CD4-positive, alpha-beta T cell treated with Interleukin-17A for 1 hour (primary cell): Measurements from ENCODE around the gene TLCD3A.
"Not testable (repeated sequence)": the region's sequence is repeated elsewhere in the genome, so short reads cannot be mapped to it uniquely, and the experiment has no call there.

Experiments
- DNase-seq: peaks from one replicate; pipeline ENCODE4 v3.0.0-alpha.2; 2020

Gene TLCD3A

DNA sequence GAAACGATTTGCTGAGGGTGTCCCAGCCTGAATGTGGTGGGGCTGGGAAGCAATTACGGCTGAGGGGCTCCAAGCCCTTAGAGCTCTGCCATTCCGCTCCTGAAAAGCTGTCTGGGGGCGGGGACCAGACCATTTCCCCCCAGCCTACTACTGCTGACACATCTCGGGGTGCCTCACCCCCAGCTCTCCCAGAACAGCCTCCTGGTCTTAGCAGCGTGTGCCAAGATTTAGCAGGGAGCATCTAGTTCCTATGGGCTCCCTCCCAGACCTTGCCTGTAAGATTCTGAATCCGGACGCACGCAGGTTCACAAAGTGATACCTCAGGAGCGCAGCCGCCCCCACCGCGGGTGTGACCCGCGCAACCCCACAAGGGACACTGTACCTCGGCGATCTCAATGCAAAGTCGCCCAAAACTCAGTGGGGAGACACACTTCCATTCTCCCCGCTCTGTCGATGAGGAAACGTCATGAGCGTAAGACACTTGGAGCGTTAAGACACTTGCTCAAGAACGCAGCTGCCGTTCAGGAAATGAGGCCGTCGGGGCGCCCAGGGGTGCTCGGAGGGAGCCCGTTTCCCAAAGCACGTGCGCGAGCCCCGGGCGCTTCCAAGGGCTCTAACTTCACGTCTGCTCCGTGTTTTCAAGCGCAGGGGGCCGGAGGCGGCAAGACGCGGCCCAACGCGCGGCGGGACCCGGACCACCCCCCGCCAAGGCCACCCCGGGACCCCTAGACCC is 19.0 kb downstream of the TLCD3A start:
- DNase-seq, result peak; percentile 57

- peak; percentile 97 for DNase-seq
These were observed 19.7 kb downstream of the TLCD3A start, which contains the start of gene GEMIN4 for GRCh38 chr17:752002-752619. TSS of gene GEMIN4 (minus strand) at chr17:752264. CDS start at chr17:752142, 122 bp downstream.

DNA sequence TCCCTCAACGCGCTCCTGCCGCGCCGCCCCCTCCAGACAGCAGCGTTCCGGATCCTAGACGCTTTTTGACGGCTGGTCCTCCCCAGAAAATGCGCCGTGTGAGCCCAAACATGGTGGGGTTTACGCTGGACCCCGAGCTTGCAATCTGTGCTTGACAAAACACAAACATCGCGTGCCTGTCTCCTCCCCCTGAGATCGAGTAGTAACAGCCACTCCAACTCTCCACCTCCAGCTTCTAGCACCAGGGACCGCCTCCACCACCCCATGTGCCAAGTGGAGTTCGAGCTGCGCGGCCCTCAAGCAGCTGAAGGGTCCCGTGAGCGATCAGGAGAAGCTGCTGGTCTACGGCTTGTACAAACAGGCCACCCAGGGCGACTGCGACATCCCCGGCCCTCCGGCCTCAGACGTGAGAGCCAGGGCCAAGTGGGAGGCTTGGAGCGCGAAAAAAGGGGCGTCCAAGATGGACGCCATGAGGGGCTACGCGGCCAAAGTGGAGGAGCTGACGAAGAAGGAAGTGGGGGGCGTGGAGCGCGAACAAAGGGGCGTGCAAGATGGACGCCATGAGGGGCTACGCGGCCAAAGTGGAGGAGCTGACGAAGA is 20.3 kb downstream of the TLCD3A start:
- DNase-seq, result no peak

GRCh38 chr17:753418-753817 is 21.0 kb downstream of the TLCD3A start:
- DNase-seq, result no peak

- DNase-seq, result not testable (repeated sequence)
These were observed 23.0 kb downstream of the TLCD3A start for GRCh38 chr17:755319-755961.

DNA sequence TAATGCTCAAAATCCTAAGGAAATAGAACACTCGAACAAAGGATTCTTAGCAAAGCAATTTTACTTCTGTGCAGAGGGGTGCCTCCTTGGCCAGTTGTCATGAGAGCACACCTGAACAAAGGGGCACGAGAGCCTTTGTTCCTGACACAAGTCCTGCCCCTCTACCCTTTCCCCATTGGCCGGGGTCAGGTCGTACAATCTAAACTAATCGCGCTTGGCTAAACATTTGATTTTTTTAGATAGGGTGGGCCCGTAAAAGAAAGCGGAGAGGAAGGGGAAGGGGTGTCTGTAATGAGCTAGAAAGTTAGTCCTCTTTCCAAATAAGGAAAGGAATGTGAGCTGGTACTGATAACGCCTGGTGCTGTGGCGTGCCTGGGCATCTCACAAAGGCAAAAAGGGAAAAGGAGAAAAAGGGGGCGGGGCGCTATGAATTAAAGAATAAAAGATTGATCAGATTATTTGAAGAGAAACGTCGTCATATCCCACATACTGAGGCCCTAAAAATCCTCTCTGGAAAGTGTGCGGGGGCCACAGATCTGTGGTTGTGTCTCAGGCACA is 23.7 kb downstream of the TLCD3A start:
- DNase-seq, result not testable (repeated sequence)

DNA sequence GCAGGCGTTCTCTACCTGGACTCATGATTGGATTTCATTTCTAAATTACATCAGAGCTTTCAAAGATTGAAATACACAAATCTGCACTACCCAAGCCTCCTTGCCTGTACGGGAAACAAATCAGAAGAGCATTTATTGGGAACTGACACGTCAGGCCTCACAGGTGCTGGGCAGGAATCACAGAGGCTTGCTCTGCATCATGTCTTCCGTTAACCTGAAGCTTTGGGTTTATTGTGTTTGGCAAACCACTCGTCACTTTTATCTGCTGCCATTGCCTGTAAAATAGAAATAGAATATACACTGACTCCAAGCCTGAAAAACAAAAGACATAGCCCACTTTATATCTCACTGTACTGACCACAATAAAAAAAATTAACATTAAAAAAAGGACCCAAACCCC is 27.6 kb downstream of the TLCD3A start:
- DNase-seq, result no peak

DNA sequence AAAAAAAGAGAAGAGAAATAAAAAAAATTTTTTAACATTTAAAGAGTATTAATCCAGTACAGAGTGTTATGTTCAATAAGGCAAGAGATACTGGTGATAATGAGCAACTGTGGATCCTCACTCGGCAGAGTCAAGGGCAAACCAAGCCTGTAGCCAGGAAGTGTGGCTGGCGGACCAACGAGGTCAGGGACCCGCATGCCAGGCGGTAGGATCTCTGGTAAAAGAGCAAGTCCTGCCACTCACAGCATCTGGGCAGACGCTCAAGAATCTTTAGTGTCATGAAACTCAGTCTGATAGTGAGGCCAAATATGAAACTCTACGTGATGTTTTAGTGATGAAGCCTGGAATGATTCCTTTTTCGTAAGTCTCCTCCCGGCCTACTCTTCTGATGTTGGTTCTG is 28.0 kb downstream of the TLCD3A start:
- DNase-seq, result no peak

DNA sequence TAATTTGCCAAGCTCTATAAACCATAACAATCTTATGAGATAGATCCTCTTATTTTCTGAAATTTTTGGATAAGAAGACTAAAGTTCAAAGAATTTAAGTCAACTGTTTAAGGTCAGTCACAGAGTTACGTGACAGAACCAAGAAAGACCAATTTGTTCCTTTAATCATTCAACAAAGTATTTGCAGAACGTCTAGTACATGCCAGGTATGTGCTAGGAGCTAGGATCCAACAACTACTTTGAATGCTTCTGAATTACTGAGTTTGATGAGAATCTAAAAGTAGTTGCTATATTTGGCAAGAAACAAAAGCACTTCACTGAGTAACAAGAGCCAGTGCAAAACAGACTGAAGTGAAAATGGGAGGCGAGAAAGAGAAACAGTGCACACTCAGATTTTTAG is 34.7 kb downstream of the TLCD3A start:
- no peak for DNase-seq

GRCh38 chr17:773016-773415 is 40.6 kb downstream of the TLCD3A start:
- DNase-seq, result no peak

GRCh38 chr17:773467-774312 is 41.3 kb downstream of the TLCD3A start:
- no peak for DNase-seq

GRCh38 chr17:774313-774584 is 41.9 kb downstream of the TLCD3A start:
- no peak for DNase-seq

DNA sequence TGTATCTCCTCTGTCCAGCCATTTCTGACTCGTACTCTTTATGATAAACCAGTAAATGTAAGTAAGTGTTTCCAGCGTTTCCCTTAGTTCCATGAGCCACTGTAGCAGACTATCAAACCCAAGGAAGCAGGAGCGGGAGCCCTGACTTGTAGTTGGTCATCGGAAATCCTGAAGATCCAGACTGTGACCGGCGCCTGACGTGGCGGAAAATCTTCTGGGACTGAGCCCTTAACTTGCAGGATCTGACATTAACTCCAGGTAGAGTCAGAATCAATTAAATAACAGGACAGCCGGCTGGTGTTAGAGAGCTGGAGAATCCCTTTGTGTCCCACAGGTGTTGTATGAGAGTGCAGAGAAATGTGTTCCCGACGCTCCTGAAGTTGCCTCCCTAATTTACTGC is 45.7 kb downstream of the TLCD3A start:
- no peak for DNase-seq

- DNase-seq, result peak; percentile 93
These were observed 49.7 kb downstream of the TLCD3A start, which contains the start of the genes GLOD4 and MRM3 for GRCh38 chr17:781805-782731. TSS of gene GLOD4 (minus strand) at chr17:782280. CDS start at chr17:782255, 25 bp downstream. TSS of gene MRM3 (plus strand) at chr17:782353. CDS start at chr17:782379, 26 bp downstream.

GRCh38 chr17:784143-784542 is 51.7 kb downstream of the TLCD3A start:
- DNase-seq, result no peak

DNA sequence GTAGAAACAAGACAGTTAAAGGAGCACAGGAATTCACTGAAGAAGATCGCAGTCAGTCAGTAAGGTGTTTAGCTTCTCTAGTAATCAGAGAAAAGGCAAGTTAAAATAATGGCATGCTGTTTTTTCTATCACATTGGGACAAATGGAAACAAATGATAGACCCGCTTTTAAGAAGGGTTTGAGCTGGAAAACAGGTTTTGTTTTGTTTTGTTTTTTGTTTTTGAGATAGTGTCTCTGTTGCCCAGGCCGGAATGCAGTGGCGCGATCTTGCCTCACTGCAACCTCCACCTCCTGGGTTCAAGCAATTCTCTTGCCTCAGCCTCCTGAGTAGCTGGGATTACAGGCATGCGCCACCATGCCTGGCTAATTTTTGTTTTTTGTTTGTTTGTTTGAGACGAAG is 53.5 kb downstream of the TLCD3A start:
- not testable (repeated sequence) for DNase-seq

- DNase-seq, result no peak
These were observed 55.3 kb downstream of the TLCD3A start for GRCh38 chr17:787641-788221.

GRCh38 chr17:788551-788950 is 56.2 kb downstream of the TLCD3A start:
- DNase-seq, result no peak

DNA sequence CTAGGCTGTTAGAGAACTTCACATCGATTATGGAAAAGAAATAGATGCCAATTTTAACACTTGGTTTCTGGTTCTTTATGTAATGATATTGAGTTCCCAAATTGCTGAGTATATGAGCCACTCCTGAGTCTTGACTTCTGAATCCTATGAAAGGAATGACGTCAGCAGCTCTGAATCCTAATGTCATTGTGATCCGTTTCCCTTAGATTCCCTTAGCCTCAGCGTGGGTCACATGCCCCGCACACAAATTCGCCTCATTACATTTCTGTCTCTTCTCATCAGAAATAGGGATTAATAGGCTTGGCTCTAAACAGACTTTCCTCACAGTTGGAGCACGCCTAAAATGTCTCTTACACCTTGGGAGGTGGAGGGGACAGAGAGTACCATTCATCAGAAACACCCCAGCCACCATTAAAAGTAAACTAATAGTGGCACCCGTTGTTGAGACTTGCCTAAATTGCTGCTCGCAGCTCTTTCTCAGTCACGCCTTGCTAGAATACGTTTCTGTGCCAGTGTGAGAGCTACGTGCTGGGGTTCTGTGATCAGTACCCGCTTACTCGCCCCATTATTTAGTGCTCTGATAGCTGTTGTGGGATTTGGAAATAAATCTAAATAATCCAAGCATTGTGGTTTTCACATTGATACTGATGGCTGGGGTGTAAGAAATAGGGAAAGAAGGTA is 56.9 kb downstream of the TLCD3A start:
- no peak for DNase-seq
